ENCODE measurements around the gene MIGA1.
"Not testable (repeated sequence)": the region's sequence is repeated elsewhere in the genome, so short reads cannot be mapped to it uniquely, and the experiment has no call there.

MIGA1 gene

GRCh38 chr1:77918918-77919317 is 139.5 kb downstream of the MIGA1 start:
- not testable (repeated sequence) for DNase-seq (ENCODE audit: low read depth in 3 of 3)

GRCh38 chr1:77925518-77925917 is 146.1 kb downstream of the MIGA1 start:
- DNase-seq (ENCODE audit: low read depth in 3 of 3), result no peak

- no peak for DNase-seq (ENCODE audit: low read depth in 3 of 3)
Measured at GRCh38 chr1:77925956-77926355, 146.5 kb downstream of the MIGA1 start.

- no peak for DNase-seq (ENCODE audit: low read depth in 3 of 3)
Measured at GRCh38 chr1:77926561-77927357, 147.3 kb downstream of the MIGA1 start.

- no peak for DNase-seq (ENCODE audit: low read depth in 3 of 3)
Measured at GRCh38 chr1:77927414-77927813, 148.0 kb downstream of the MIGA1 start.
